A549 treated with dexamethasone at 1 μM for 4 hours (cell line): ENCODE measurements around the gene G6PC1. TPM values are rescaled to one million over a fixed set of nuclear protein-coding genes. Genes with fewer than 3 reads are reported as not detected.

Source experiments
- total RNA-seq: library from RNA; stranded (reverse); fragments of 200-300 nt; extraction: Qiagen RNA extraction; gene quantifications from 5 replicates; pipeline ENCODE4 v1.2.3, GENCODE V29; 2022

Gene G6PC1
- 0.06 to 0.09 TPM (median 0.08 TPM) in 3 of 5 replicates, not detected in the others for total RNA-seq

GRCh38 chr17:42900460-42901331, at the start of gene G6PC1:
G6PC1 (plus strand) TSS chr17:42900799; CDS start chr17:42900877, 78 bp downstream.

GRCh38 chr17:42850954-42851353, 49.6 kb upstream of the G6PC1 start, which contains the start of gene AOC3:
AOC3 (plus strand) TSS chr17:42851199; CDS start chr17:42851344, 145 bp downstream.

Other genes with a start within 250 kb of the G6PC1 start
- gene TUBG2, start 241.5 kb upstream of the G6PC1 start, total RNA-seq, result 14.0 to 23.3 TPM (median 20.5 TPM) in 5 replicates
- 11.5 to 15.9 TPM (median 14.6 TPM) in 5 replicates for gene PLEKHH3, start 223.8 kb upstream of the G6PC1 start, total RNA-seq
- 0.21 to 0.42 TPM (median 0.34 TPM) in 5 replicates for gene CCR10, start 219.0 kb upstream of the G6PC1 start, total RNA-seq
- 3.8 to 6.0 TPM (median 5.8 TPM) in 5 replicates for gene CNTNAP1, start 218.3 kb upstream of the G6PC1 start, total RNA-seq
- gene EZH1, start 155.8 kb upstream of the G6PC1 start, total RNA-seq, result 9.4 to 12.3 TPM (median 10.0 TPM) in 5 replicates
- 0.67 to 1.5 TPM (median 0.77 TPM) in 5 replicates for gene RAMP2, start 139.6 kb upstream of the G6PC1 start, total RNA-seq
- 112 to 135 TPM (median 113 TPM) in 5 replicates for gene VPS25, start 127.3 kb upstream of the G6PC1 start, total RNA-seq
- gene WNK4, start 120.2 kb upstream of the G6PC1 start, total RNA-seq, result 0.50 to 1.7 TPM (median 1.1 TPM) in 5 replicates
- gene COA3, start 102.1 kb upstream of the G6PC1 start, total RNA-seq, result 120 to 129 TPM (median 122 TPM) in 5 replicates
- gene CNTD1, start 101.9 kb upstream of the G6PC1 start, total RNA-seq, result 0.07 TPM in 1 of 5 replicates, not detected in the others
- 82.3 to 107 TPM (median 86.1 TPM) in 5 replicates for gene BECN1, start 76.5 kb upstream of the G6PC1 start, total RNA-seq
- gene PSME3, start 67.4 kb upstream of the G6PC1 start, total RNA-seq, result 236 to 259 TPM (median 252 TPM) in 5 replicates
- 1.6 to 3.0 TPM (median 2.4 TPM) in 5 replicates for gene AOC2, start 56.2 kb upstream of the G6PC1 start, total RNA-seq
- gene AOC3, start 49.6 kb upstream of the G6PC1 start, total RNA-seq, result 0.86 to 2.0 TPM (median 1.1 TPM) in 5 replicates
- 54.0 to 57.5 TPM (median 55.9 TPM) in 5 replicates for gene AARSD1, start 63.7 kb downstream of the G6PC1 start, total RNA-seq
- 0.71 to 1.1 TPM (median 0.84 TPM) in 5 replicates for gene PTGES3L, start 79.3 kb downstream of the G6PC1 start, total RNA-seq
- gene RUNDC1, start 79.8 kb downstream of the G6PC1 start, total RNA-seq, result 17.8 to 22.8 TPM (median 21.4 TPM) in 5 replicates
- 2,696 to 3,813 TPM (median 2,782 TPM) in 5 replicates for gene RPL27, start 97.6 kb downstream of the G6PC1 start, total RNA-seq
- 16.3 to 18.6 TPM (median 17.6 TPM) in 5 replicates for gene IFI35, start 106.0 kb downstream of the G6PC1 start, total RNA-seq
- 208 to 244 TPM (median 229 TPM) in 5 replicates for gene VAT1, start 121.6 kb downstream of the G6PC1 start, total RNA-seq
- 0.11 to 0.21 TPM (median 0.13 TPM) in 5 replicates for gene RND2, start 124.4 kb downstream of the G6PC1 start, total RNA-seq
- gene BRCA1, start 224.6 kb downstream of the G6PC1 start, total RNA-seq, result 21.7 to 30.5 TPM (median 27.9 TPM) in 5 replicates